GM18520 (cell line): ENCODE data around the gene CDH23.

Source experiments
- ATAC-seq: cut with Tn5 transposase; IDR thresholded peaks from one replicate; pipeline ENCODE4 v1.9.1; 2021; ENCODE audit not compliant: unreplicated experiment

CDH23 gene

GRCh38 chr10:71392292-71392691, 4.4 kb upstream of the CDH23 start:
- ATAC-seq: no peak

DNA sequence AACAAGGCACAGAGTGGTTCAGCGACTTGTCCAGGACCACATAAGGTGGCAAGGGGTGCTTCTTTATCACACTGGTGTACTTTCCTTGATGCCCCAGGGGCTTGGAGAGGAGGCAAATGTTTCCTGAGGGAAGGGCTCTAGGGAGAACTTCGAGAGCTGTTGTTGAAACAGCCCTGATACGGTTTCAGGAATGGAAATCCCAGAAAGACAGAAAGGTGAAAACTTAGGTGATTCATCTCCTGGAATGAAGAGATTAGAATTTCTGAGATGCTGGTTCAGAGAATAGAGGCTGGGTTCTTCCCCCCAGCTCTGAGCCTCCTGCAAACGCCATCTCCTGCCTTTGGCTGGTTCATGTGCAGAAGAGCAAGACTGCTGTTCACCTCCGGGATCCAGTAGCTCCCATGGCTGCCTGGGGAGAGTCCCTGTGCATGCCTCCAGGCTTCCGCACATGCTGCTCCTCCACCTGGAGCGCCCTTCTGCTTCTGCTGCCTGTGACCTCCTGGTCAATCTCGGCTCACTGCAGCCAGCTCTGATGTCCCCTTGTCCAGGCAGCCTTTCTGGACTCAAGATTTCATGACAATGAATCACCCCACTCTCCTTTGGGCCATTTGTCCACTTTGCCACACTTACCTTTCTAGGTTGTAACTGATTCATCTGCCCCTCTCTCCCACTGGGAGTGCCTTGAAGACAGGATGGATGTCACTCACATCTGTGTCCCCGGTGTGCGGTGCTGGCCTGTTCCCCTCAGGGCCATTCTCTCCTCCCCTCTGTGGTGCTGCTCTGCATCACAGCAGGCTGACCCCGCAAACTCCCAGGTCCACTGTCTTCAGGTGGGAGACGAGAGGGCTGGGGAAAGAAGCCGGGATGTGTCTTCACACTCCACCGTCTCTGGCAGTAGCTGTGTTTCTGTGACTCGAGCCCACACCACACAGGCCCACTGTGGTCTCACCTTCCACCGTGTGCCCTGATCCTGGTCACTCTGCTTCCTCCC, 3.6 kb upstream of the CDH23 start:
- no peak for ATAC-seq

GRCh38 chr10:71393841-71394475, 2.8 kb upstream of the CDH23 start:
- no peak for ATAC-seq

DNA sequence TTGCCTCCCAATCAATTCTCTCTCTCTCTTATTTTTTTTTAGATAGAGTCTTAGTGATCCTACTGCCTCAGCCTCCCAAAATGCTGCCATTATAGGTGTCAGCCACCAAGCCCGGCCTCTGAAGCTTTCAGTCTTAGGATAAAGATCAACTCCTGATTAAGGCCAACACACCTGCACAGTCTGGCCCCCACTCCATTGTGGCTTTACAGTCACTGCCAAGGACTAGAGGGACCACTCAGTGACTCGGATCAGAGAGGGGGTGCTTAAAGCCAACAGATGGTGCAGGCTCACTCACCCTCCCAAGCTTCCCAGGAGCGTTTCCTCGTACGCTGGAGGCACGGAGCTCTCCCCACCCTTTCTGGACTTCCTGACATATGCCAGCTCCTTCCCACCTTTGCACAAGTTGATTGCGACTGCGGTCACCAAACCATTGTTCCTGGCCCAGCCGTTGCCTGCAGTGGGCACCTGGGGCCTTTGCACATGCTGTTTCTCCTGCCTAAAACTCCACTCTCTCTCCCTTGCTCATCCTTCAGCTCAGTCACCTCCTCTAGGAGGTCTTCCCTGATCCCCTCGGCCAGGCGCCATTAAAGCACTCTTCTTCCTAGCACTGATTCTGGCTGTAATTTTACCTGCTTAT, 1.7 kb upstream of the CDH23 start:
- ATAC-seq: no peak

- no peak for ATAC-seq
These were observed 1.1 kb upstream of the CDH23 start for GRCh38 chr10:71395621-71396020.

DNA sequence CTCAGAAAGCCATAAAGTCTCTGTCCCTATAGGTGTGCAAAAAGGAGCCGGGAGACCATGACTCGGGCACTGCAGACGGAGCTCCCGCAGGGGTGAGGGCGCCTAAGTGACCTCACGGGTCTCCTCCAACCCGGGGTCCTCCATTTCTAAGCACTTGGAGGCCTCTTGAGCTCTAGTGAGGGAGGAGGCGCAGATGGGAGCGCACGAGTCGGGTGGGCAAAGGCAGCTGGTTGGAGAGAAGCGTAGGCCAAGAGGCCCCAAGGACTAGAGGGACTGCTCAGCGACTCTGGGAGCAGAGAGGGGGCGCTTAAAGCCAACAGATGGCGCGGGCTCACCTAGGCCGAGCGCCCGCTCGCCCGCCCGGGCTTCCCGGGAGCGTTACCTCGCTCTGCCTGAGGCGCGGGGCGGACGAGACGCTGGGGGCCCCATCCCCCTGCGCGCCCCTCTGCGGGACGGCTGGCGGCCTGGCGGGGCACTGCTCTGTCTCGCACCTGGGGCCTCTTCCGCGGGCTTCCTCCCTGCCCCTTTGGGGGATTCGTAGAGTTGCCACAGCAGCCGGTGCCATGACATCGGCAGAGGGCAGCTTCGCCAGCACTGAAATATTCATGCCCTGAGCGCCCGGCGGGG, 523 bp upstream of the CDH23 start:
- no peak for ATAC-seq

DNA sequence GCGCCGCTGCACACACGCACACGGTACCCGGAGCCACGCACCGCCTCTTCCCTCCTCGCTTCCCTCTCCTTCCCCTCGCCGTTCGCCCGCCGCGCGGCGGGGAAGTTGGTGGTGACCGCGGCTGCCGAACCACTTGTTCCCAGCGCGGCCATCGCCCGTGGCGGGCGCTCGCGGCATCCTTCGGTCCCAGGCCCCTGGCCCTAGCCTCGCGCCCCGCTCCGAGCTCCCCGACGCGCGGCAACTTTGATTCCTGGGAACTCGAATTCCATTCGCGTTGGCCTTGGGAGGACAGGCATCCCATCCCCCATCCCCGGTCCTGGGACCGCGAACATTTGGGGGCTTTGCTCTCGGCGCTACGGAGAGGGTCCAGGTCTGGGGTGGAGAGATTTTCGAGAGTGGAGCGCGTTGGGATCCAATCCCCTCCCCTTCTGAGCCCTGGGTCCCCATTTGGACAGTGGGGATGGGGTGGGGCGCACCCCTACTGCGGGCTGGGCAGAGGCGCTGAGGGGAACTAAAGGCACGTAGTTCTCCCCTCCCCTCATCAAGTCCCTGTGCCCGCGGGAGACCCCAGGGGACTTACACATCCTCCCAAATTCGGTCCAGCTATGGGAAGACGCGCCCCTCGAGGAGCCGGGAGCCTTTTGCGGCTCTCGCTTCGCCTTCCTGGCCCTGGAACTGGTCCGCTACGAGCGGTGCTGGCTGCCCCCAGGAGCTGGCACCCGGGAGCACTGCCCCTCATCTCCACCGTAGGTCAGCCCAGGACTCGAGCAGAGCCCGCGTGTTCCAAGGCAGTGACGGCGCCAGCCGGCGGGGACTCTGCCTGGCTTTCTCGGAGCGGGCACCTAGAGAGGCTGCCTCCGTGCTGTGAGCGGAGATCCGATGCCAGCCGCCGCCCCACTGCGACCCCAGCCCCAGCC, 834 bp downstream of the CDH23 start:
- ATAC-seq: no peak

GRCh38 chr10:71398976-71399375, 2.3 kb downstream of the CDH23 start:
- no peak for ATAC-seq

DNA sequence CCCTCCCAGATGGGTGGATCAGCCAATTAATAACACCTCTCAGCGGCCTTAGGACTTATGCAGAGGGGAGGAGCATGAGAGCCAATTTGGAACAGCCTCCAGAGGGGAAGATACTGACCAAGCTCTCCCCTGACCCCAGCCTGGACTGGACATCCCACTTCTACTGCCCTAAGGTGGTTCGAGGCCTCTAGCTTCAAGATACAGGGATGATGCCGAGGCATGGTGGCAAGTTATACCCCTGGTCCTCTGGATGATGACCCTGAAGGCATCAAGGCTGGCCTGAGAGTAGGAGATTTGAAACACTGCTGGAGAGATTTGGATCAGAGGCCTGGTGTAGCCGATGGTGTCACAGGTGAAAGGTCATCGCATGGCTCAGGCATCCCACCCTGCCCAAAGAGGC, 3.2 kb downstream of the CDH23 start:
- no peak for ATAC-seq

- ATAC-seq: no peak
These were observed 4.3 kb downstream of the CDH23 start for GRCh38 chr10:71401056-71401455.

DNA sequence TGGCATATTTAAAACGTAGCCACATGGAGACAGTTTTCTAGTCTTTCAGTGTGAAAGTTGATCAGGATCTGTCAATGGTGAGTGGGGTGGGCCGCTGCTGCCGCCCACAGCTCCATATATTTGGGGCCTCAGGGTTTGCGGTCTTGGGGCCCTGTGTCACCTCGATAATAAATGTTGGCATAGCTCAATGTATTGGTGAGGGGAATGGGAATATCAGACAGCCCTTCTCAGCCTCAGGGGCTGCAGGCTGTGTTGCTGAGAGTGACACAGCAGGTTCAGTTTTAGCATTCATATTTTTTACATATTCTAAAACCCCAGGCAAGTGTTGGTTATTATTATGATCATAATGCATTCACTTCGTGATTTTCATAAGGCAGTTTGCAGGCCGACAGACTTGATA, 5.3 kb downstream of the CDH23 start:
- no peak for ATAC-seq

- no peak for ATAC-seq
These were observed 8.0 kb downstream of the CDH23 start for GRCh38 chr10:71404503-71405295.

DNA sequence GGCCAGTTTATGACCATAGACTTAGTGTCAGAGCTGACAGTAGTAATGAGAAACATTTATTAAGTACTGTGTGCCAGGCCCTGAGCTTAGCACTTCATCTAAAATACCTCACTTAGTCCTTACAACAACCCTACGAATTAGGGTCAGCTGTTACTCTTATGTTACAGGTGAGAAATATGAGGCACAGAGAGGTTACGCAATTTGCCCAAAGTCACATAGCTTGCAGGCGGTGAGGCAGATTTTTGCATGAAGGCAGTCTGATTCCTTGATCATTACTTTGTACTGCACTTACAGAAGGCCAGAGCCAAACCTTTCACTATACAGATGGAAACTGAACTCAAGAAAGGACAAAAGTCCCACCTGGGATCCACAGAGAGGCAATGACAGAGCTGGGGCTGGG, 10.2 kb downstream of the CDH23 start:
- no peak for ATAC-seq

- no peak for ATAC-seq
These were observed 11.9 kb downstream of the CDH23 start for GRCh38 chr10:71408436-71409225.

- no peak for ATAC-seq
These were observed 12.9 kb downstream of the CDH23 start for GRCh38 chr10:71409516-71410104.

DNA sequence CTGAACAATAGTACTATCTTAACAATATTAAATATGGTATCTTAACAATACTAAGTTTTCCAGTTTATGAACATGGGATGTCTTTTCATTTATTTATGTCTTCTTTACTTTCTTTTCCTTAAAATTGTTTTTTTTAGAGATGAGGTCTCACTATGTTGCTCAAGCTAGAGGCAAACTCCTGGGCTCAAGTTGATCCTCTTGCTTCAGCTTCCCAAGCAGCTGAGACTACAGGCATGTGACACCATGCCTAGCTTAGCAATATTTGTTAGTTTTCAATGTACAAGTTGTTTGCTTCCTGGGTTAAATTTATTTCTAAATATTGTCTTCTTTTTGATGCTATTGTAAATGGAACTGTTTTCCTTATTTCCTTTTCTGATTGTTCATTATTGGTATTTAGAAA, 16.9 kb downstream of the CDH23 start:
- no peak for ATAC-seq

DNA sequence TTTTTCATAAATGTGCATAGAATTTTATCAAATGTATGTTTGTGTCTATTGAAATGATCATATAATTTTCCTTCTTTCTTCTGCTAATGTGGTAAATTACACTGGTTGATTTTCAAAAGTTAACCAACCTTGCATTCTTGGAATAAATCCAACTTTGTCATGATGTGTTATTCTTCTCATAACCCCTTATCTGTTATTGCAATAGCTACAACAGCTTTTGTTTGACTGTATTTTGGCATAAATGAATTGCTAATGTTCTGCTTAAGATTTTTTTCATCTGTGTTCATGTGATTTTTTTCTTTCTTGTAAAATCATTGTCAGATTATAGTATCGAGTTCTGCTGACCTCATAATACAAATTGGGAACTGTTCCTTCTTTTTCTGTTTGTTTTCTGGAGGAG, 17.6 kb downstream of the CDH23 start:
- ATAC-seq: no peak

- no peak for ATAC-seq
These were observed 22.4 kb downstream of the CDH23 start for GRCh38 chr10:71419002-71419540.
